Activated T-cell treated with anti-CD3 and anti-CD28 coated beads for 4 hours (primary cell): ENCODE measurements around the gene UBE2Q1.

Experiments used
- DNase-seq: peaks from one replicate; pipeline ENCODE4 v3.0.0-alpha.2; 2020

UBE2Q1 gene

DNA sequence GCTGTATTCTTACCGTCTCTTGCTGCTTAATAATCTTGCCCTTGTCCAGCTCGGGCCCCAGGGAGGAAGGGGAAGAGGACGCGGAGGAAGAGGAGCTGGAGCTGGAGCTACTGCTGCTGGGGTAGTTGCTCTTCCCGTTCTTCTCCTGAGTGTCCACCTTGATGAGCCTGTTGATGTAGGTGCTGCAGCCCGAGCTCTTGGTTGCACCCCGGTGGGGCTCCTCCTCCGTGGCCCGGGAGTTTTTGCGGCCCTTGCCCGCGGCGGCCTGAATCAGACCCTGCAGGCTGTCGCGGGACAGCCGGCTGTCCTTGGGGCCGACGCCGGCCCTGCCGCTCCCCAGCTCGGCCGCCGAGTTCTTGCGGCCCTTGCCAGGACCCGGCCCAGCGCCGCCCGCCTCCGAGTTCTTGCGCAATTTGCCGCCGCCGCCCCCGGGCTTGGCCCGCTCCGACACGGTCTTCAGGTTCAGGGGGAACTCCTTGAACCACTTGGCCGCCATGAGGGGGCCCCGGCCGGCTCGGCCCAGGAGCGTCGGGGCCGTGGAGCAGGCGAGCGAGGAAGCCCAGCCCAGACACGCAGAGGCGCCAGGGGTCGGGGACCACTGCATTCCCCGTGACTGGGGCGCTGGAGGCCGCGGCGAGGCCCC is 56.9 kb downstream of the UBE2Q1 start:
- DNase-seq, result no peak

DNA sequence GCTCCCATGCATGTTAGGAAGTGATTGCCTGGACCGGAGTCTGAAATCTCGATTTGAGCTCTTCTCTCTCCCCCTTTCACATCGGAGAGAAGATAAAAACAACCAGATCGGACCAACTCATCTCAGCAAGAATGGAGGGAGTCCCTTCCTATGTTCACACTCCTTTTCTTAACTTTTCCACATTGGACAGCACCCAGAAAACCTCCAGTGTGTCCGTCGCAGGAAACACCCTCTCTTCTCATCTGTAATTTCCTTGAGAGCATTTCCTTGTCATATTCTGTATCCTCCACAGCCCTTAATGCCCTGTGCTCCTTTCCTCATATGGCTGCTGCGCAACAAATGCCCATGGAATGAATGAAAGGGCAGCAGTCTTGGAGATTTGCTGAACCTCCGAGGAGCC is 57.9 kb downstream of the UBE2Q1 start:
- DNase-seq, result no peak

DNA sequence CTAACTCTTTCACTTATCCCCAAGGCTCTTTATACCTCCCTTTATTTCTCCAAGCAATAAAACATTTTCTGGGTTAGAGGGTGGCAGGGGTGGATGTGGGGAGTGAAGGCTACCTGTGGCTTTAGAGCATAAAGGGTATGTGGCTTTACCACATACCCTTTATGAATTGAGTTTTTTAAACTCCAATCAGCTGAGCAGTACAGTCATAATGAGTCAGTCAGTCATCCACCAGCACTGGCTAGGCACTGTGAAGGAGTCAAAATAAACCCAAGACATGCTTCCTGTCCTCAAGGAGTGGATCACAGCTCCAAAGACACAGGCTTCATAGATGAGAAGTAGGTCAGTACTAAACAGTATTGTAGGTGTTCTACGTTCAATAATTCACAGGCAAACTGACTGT is 59.0 kb downstream of the UBE2Q1 start:
- DNase-seq, result no peak
